HL-60 (cell line): Measurements from ENCODE around the gene GLIS1.

ENCODE experiments used
- DNase-seq, 2 experiments: peaks; one replicate each; pipeline ENCODE4 v3.0.0-alpha.2; 2010 to 2020; ENCODE audit warnings: low read depth in 1 of 2, low spot score in 1 of 2
- H3K27ac ChIP-seq: fragments of 250-450 bp; sonication (Bioruptor Pico); replicated peaks from 2 replicates; pipeline ENCODE4 v1.5.1; 2020; ENCODE audit warnings: mild to moderate bottlenecking, moderate library complexity
- H3K27me3 ChIP-seq: fragments of 250-450 bp; sonication (Bioruptor Pico); 2 replicates; pipeline ENCODE4 v1.5.1; 2021; ENCODE audit warnings: mild to moderate bottlenecking, moderate library complexity; ENCODE audit not compliant: insufficient read depth, poor library complexity, severe bottlenecking
- H3K4me3 ChIP-seq: replicated peaks from 2 replicates; pipeline ENCODE4 v1.5.1; 2011; ENCODE audit warnings: mild to moderate bottlenecking, control low read depth, low read length; ENCODE audit not compliant: insufficient read depth
- GABPA ChIP-seq: IDR thresholded peaks from 2 replicates; pipeline ENCODE4 v1.6.1; 2012; ENCODE audit warnings: low read depth
- POLR2AphosphoS5 ChIP-seq: IDR thresholded peaks from 2 replicates; pipeline ENCODE4 v1.6.1; 2012; ENCODE audit warnings: low read depth
- SPI1 ChIP-seq: IDR thresholded peaks from 2 replicates; pipeline ENCODE4 v1.6.1; 2012; ENCODE audit warnings: low read depth, mild to moderate bottlenecking, borderline replicate concordance
- TF ChIP-seq, protein P1 (sequence below): IDR thresholded peaks from 2 replicates; pipeline ENCODE4 v1.6.1; 2012; ENCODE audit warnings: low read depth; ENCODE audit not compliant: insufficient replicate concordance
- TF ChIP-seq, protein P2 (sequence below): IDR thresholded peaks from one replicate; pipeline ENCODE4 v1.5.1; 2011; ENCODE audit warnings: low read length, control low read depth, inconsistent platforms; ENCODE audit not compliant: insufficient read depth

Gene GLIS1

DNA sequence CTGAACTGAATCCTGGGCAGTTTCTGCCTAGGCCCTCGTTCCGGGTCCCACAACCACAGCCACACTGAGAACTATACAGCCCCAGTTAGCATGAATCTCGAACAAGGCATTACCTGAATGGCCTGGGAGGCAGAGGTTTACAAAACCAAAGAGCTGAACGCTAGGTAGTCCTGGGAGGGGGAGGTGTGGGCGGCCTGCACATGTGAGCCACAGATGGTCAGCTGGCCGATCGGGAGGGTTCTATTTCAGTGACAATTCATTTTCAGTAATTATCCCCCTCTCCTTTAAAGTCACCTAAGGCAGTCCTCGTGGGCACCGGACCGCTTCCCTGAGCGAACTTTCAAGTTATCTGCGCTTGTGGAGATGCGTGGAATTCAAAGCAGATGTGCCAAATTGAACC lies 111.9 kb downstream of the GLIS1 start:
- Histone ChIP-seq H3K27ac (no peak overlapping the region), H3K4me3 (no peak overlapping the region), H3K27me3 (peaks cover 8% of the 10 kb centered on the region)
- TF ChIP-seq, protein P1, sequence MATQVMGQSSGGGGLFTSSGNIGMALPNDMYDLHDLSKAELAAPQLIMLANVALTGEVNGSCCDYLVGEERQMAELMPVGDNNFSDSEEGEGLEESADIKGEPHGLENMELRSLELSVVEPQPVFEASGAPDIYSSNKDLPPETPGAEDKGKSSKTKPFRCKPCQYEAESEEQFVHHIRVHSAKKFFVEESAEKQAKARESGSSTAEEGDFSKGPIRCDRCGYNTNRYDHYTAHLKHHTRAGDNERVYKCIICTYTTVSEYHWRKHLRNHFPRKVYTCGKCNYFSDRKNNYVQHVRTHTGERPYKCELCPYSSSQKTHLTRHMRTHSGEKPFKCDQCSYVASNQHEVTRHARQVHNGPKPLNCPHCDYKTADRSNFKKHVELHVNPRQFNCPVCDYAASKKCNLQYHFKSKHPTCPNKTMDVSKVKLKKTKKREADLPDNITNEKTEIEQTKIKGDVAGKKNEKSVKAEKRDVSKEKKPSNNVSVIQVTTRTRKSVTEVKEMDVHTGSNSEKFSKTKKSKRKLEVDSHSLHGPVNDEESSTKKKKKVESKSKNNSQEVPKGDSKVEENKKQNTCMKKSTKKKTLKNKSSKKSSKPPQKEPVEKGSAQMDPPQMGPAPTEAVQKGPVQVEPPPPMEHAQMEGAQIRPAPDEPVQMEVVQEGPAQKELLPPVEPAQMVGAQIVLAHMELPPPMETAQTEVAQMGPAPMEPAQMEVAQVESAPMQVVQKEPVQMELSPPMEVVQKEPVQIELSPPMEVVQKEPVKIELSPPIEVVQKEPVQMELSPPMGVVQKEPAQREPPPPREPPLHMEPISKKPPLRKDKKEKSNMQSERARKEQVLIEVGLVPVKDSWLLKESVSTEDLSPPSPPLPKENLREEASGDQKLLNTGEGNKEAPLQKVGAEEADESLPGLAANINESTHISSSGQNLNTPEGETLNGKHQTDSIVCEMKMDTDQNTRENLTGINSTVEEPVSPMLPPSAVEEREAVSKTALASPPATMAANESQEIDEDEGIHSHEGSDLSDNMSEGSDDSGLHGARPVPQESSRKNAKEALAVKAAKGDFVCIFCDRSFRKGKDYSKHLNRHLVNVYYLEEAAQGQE: no peak
- no peak for TF ChIP-seq POLR2AphosphoS5
- no peak for TF ChIP-seq SPI1
- TF ChIP-seq, protein P2, sequence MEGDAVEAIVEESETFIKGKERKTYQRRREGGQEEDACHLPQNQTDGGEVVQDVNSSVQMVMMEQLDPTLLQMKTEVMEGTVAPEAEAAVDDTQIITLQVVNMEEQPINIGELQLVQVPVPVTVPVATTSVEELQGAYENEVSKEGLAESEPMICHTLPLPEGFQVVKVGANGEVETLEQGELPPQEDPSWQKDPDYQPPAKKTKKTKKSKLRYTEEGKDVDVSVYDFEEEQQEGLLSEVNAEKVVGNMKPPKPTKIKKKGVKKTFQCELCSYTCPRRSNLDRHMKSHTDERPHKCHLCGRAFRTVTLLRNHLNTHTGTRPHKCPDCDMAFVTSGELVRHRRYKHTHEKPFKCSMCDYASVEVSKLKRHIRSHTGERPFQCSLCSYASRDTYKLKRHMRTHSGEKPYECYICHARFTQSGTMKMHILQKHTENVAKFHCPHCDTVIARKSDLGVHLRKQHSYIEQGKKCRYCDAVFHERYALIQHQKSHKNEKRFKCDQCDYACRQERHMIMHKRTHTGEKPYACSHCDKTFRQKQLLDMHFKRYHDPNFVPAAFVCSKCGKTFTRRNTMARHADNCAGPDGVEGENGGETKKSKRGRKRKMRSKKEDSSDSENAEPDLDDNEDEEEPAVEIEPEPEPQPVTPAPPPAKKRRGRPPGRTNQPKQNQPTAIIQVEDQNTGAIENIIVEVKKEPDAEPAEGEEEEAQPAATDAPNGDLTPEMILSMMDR: no peak
- TF ChIP-seq GABPA: no peak
- no peak for DNase-seq

DNA sequence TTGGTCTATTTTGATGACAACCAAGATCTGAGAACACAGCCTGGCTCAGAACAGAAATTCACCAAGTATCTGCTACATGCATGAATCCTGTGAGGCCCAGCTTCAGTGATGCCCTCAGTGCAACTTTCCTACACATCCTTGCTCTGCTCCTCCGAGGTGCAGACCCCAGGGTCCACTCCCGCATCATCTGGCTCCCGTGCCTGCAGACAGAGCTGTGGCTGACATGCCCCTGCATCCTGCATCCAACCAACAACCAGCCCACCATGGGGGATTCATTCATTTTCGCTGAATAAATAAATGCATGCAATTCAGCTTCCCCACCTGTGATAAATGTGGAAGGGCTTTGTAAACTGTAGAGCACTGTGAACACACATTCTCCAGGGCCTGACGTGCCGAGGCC lies 112.3 kb downstream of the GLIS1 start:
- TF ChIP-seq POLR2AphosphoS5 (no peak), SPI1 (no peak), GABPA (no peak)
- TF ChIP-seq, protein P2: no peak
- TF ChIP-seq, protein P1: no peak
- Histone ChIP-seq H3K27me3 (peaks cover 8% of the 10 kb centered on the region), H3K27ac (no peak overlapping the region), H3K4me3 (no peak overlapping the region)
- DNase-seq: no peak

DNA sequence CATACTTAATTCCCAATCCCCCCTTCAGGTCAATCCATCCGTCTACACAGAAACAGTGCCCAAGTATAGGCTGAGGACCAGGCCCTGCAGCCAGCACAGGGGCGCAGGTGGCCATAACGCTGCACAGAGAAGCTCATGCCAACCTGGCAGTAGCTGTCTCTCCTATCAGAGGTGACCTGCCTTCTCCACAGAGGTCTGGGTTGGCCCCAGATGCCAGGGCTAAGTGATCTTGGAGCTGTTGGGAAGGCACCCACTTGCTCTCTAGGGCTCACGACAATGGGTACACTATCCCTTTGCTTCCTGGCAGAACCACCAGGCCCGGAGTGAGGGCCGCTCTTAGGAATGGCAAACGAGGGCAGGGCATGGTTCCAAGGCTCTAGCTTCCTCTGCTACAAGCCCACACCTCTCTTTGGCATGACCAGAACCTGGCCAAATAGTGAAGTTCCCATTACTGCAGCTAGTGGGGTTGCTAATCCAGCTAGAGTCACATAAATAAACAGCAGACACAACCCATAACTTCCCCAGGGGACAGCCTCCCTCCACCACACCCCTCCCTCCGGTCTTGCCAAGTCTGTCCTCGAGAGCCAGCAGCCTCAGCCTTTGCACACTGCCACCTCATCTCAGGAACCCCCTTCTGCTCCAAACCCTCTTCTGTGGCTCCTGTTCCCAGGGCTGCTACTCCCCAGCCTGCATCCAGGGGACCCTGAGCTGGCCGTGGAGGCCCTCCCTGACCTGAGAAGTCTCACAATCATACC lies 113.0 kb downstream of the GLIS1 start:
- no peak overlapping the region for H3K27ac ChIP-seq
- no peak overlapping the region for H3K4me3 ChIP-seq
- no peak for DNase-seq
- TF ChIP-seq, protein P1: no peak
- TF ChIP-seq, protein P2: no peak
- no peak for TF ChIP-seq GABPA
- TF ChIP-seq POLR2AphosphoS5: no peak
- no peak for TF ChIP-seq SPI1
- H3K27me3 ChIP-seq: peaks cover 8% of the 10 kb centered on the region
